Body of pancreas (tissue), 4 donors: ENCODE measurements around the gene ABCD1.

ENCODE experiments used
- CTCF ChIP-seq, 7 experiments: fragments of 450-650 bp in 4 of 7; fragments of 200-600 bp in 3 of 7; sonication (generic) in 3 of 7; IDR thresholded peaks; one replicate each; pipeline ENCODE4 v1.5.1; 2016 to 2019; ENCODE audit warnings: antibody characterized with exemption in 7 of 7
- POLR2A ChIP-seq, 3 donors: fragments of 450-650 bp; IDR thresholded peaks; one replicate each; pipeline ENCODE4 v1.6.1; 2016; ENCODE audit warnings: antibody characterized with exemption in 3 of 3, mild to moderate bottlenecking in 2 of 3

- TF ChIP-seq CTCF (IDR thresholded peaks at IDR 0.05), result no peak
- TF ChIP-seq POLR2A (IDR thresholded peaks at IDR 0.05), result no peak
Measured at GRCh38 chrX:153704021-153704526, 20.6 kb upstream of the ABCD1 start.
